Hepatocyte (in vitro differentiated cells): ENCODE measurements around the gene TANC2. TPM values are rescaled to one million over a fixed set of nuclear protein-coding genes. Genes with fewer than 3 reads are reported as not detected.

Source experiments
- DNase-seq: peaks from one replicate; pipeline ENCODE4 v3.0.0-alpha.2; 2016; ENCODE audit warnings: low spot score
- H2AFZ ChIP-seq: fragments of 200-600 bp; sonication (generic); 2 replicates; pipeline ENCODE4 v1.6.0; 2016; ENCODE audit warnings: antibody characterized with exemption, mild to moderate bottlenecking
- H3K27ac ChIP-seq: fragments of 200-600 bp; sonication (generic); 2 replicates; pipeline ENCODE4 v1.5.1; 2016; ENCODE audit warnings: mild to moderate bottlenecking
- H3K27me3 ChIP-seq: fragments of 200-600 bp; sonication (generic); 2 replicates; pipeline ENCODE4 v1.6.1; 2016
- H3K36me3 ChIP-seq: fragments of 200-600 bp; sonication (generic); replicated peaks from 2 replicates; pipeline ENCODE4 v1.5.1; 2016; ENCODE audit warnings: low read depth; ENCODE audit not compliant: insufficient read depth
- H3K4me1 ChIP-seq: fragments of 200-600 bp; sonication (generic); 2 replicates; pipeline ENCODE4 v1.5.1; 2016; ENCODE audit warnings: mild to moderate bottlenecking, moderate library complexity; ENCODE audit not compliant: insufficient read depth
- H3K4me2 ChIP-seq: fragments of 200-600 bp; sonication (generic); 2 replicates; pipeline ENCODE4 v1.6.0; 2016
- H3K4me3 ChIP-seq: fragments of 200-600 bp; sonication (generic); 2 replicates; pipeline ENCODE4 v1.5.1; 2016; ENCODE audit warnings: mild to moderate bottlenecking
- H3K79me2 ChIP-seq: fragments of 200-600 bp; sonication (generic); 2 replicates; pipeline ENCODE4 v1.6.0; 2017; ENCODE audit warnings: mild to moderate bottlenecking
- H3K9me2 ChIP-seq: fragments of 200-600 bp; sonication (generic); replicated peaks from 2 replicates; pipeline ENCODE4 v1.6.0; 2017; ENCODE audit warnings: mild to moderate bottlenecking; ENCODE audit not compliant: insufficient read depth
- H3K9me3 ChIP-seq: fragments of 200-600 bp; sonication (generic); 2 replicates; pipeline ENCODE4 v1.5.1; 2016; ENCODE audit warnings: low read depth, mild to moderate bottlenecking
- H4K20me1 ChIP-seq: fragments of 200-600 bp; sonication (generic); 2 replicates; pipeline ENCODE4 v1.6.0; 2016; ENCODE audit warnings: mild to moderate bottlenecking; ENCODE audit not compliant: insufficient read depth, poor library complexity, severe bottlenecking
- CTCF ChIP-seq: fragments of 200-600 bp; sonication (generic); IDR thresholded peaks from 2 replicates; pipeline ENCODE4 v1.5.1; 2016; ENCODE audit warnings: antibody characterized with exemption, mild to moderate bottlenecking; ENCODE audit not compliant: poor library complexity
- EZH2 ChIP-seq: fragments of 200-600 bp; sonication (generic); IDR thresholded peaks from 2 replicates; pipeline ENCODE4 v1.6.1; 2016; ENCODE audit warnings: antibody characterized with exemption, mild to moderate bottlenecking, borderline replicate concordance
- EZH2phosphoT487 ChIP-seq: fragments of 200-600 bp; sonication (generic); IDR thresholded peaks from one replicate; pipeline ENCODE4 v1.6.1; 2018; ENCODE audit warnings: antibody characterized with exemption, mild to moderate bottlenecking, low read depth, moderate library complexity; ENCODE audit not compliant: unreplicated experiment, severe bottlenecking
- WGBS: methylation state at CpG from one replicate; pipeline ENCODE4 v1.1.6; 2016; ENCODE audit warnings: low lambda C conversion rate; ENCODE audit errors: missing lambda C conversion rate; 5-methylcytosine and 5-hydroxymethylcytosine counted together
- polyA plus RNA-seq: library from polyadenylated mRNA; unstranded; fragments of >200 nt; fragmentation: Nextera tagmentation; extraction: Ambion mirVana; gene quantifications from 2 replicates; pipeline ENCODE4 v1.2.1, GENCODE V29; 2016
- total RNA-seq: library from RNA; depleted of rRNA; stranded (reverse); fragments of >200 nt; gene quantifications from 2 replicates; pipeline ENCODE4 v1.2.3, GENCODE V29; 2014

The TANC2 gene
- total and polyA plus RNA-seq, 2 experiments from 2014 or later = 16.7 to 20.4 TPM

- no peaks in the 10 kb centered on the region for H3K9me3 ChIP-seq
- H3K4me1 ChIP-seq = no peaks in the 10 kb centered on the region
- no peak overlapping the region for H3K27ac ChIP-seq
- H3K27me3 ChIP-seq = no peaks in the 10 kb centered on the region
- H4K20me1 ChIP-seq = no peaks in the 10 kb centered on the region
- H3K36me3 ChIP-seq = no peaks in the 10 kb centered on the region
- no peak for TF ChIP-seq EZH2phosphoT487
- TF ChIP-seq EZH2 = no peak
- TF ChIP-seq CTCF = no peak
- no peak overlapping the region for H2AFZ ChIP-seq
- H3K4me2 ChIP-seq = no peak overlapping the region
- 92% methylated on average over 3 of the region's 3 CpGs for WGBS
- no peak overlapping the region for H3K4me3 ChIP-seq
- H3K79me2 ChIP-seq = no peaks in the 10 kb centered on the region
- DNase-seq = no peak
- no peaks in the 10 kb centered on the region for H3K9me2 ChIP-seq
Observed at GRCh38 chr17:62925267-62925836, 40.7 kb upstream of the TANC2 start.

GRCh38 chr17:62927083-62927482 is 39.0 kb upstream of the TANC2 start:
- WGBS = 95% methylated on average over 6 of the region's 6 CpGs
- no peak overlapping the region for H2AFZ ChIP-seq

GRCh38 chr17:62929320-62929719 is 36.7 kb upstream of the TANC2 start:
- no peak for DNase-seq
- H3K4me2 ChIP-seq = no peak overlapping the region
- no peaks in the 10 kb centered on the region for H3K4me1 ChIP-seq
- no peaks in the 10 kb centered on the region for H3K79me2 ChIP-seq
- H3K9me3 ChIP-seq = no peaks in the 10 kb centered on the region
- H3K4me3 ChIP-seq = no peak overlapping the region
- H4K20me1 ChIP-seq = no peaks in the 10 kb centered on the region
- TF ChIP-seq CTCF = no peak
- TF ChIP-seq EZH2phosphoT487 = no peak
- TF ChIP-seq EZH2 = no peak
- H3K36me3 ChIP-seq = no peaks in the 10 kb centered on the region
- 96% methylated on average over 2 of the region's 2 CpGs for WGBS
- H3K27ac ChIP-seq = no peak overlapping the region
- H2AFZ ChIP-seq = no peak overlapping the region
- no peaks in the 10 kb centered on the region for H3K9me2 ChIP-seq
- H3K27me3 ChIP-seq = no peaks in the 10 kb centered on the region

More at GRCh38 chr17:62927083-62927482, 39.0 kb upstream of the TANC2 start:
- H3K9me2 ChIP-seq = no peaks in the 10 kb centered on the region
- no peaks in the 10 kb centered on the region for H3K27me3 ChIP-seq
- no peaks in the 10 kb centered on the region for H3K79me2 ChIP-seq
- no peak overlapping the region for H3K27ac ChIP-seq
- no peaks in the 10 kb centered on the region for H3K4me1 ChIP-seq
- H3K4me2 ChIP-seq = no peak overlapping the region
- DNase-seq = no peak
- H3K4me3 ChIP-seq = no peak overlapping the region
- no peaks in the 10 kb centered on the region for H3K9me3 ChIP-seq
- no peaks in the 10 kb centered on the region for H4K20me1 ChIP-seq
- TF ChIP-seq CTCF (no peak), EZH2 (no peak), EZH2phosphoT487 (no peak)
- no peaks in the 10 kb centered on the region for H3K36me3 ChIP-seq
